ENCODE data around the gene IL7R.
"Not testable (repeated sequence)": the region's sequence is repeated elsewhere in the genome, so short reads cannot be mapped to it uniquely, and the experiment has no call there.

Gene IL7R

DNA sequence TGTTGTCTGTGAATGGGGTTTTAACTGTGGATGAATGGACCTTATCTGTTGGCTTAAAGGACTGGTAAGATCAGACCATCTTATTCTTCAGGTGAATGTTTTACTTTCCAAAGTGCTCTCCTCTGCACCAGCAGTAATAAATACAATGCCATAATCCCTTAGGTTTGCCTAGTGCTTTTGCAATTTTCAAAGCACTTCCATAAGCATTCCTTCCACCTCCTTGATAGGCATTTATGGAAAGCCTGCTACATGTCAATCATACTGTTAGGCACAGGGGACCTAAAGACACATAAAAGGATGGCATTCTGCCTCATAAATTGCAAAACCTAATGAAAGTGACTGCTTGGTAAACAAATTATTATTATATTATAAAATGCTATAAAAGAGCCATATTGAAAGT lies 21.4 kb downstream of the IL7R start:
- FAIRE-seq = no peak

DNA sequence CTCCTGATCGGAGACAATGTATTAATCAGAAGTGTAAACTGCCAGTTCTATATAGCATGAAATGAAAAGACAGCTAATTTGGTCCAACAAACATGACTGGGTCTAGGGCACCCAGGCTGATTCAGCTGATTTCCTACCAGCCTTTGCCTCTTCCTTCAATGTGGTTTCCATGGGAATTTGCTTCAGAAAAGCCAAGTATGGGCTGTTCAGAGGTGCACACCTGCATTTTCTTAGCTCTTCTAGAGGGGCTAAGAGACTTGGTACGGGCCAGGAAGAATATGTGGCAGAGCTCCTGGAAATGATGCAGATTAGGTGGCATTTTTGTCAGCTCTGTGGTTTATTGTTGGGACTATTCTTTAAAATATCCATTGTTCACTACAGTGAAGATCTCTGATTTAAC lies 22.4 kb downstream of the IL7R start:
- FAIRE-seq = no peak

GRCh38 chr5:35879649-35880048 lies 23.0 kb downstream of the IL7R start:
- FAIRE-seq = no peak

- FAIRE-seq = no peak
These were observed 23.5 kb downstream of the IL7R start for GRCh38 chr5:35880156-35880555.

- no peak for FAIRE-seq
These were observed 25.1 kb downstream of the IL7R start for GRCh38 chr5:35881758-35882157.

DNA sequence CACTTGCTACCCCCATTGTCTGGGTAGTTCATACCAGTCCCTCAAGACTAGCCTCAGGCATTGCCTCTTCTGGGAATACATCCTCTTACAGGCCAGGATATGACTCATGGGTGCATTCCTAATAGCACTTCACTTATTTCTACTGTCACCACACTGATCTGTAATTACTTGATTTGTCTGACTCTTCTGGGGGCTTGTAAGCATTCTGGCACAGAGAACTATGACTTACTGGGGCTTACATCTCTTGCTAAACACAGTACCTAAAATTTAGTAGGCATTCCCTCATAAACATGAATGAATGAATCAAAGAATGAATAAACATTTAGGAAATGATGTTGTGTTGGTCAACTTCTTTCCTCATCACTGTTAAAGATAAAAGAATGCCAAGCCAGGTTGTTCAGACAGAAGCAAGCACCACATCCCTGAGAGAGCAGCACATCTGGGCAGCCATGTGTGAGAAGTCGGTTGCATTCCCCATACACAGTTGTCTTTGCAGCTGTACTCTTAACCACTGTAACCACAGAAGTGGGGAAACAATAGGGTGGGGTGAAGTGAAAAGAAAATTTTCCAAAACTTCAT lies 27.6 kb downstream of the IL7R start:
- no peak for FAIRE-seq

- no peak for FAIRE-seq
These were observed 28.1 kb downstream of the IL7R start for GRCh38 chr5:35884773-35885172.

GRCh38 chr5:35886381-35886780 lies 29.7 kb downstream of the IL7R start:
- FAIRE-seq = no peak

- no peak for FAIRE-seq
These were observed 30.8 kb downstream of the IL7R start for GRCh38 chr5:35887321-35888100.

- no peak for FAIRE-seq
These were observed 33.6 kb downstream of the IL7R start for GRCh38 chr5:35890021-35891020.

DNA sequence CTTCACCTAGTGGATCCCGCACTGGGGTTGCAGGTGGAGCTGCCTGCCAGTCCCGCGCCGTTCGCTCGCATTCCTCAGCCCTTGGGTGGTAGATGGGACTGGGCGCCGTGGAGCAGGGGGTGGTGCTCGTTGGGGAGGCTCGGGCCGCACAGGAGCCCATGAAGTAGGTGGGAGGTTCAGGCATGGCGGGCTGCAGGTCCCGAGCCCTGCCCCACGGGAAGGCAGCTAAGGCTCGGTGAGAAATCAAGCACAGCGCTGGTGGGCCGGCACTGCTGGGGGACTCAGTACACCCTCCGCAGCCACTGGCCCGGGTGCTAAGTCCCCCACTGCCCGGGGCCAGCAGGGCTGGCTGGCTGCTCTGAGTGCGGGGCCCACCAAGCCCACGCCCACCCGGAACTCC lies 36.1 kb downstream of the IL7R start:
- not testable (repeated sequence) for FAIRE-seq

DNA sequence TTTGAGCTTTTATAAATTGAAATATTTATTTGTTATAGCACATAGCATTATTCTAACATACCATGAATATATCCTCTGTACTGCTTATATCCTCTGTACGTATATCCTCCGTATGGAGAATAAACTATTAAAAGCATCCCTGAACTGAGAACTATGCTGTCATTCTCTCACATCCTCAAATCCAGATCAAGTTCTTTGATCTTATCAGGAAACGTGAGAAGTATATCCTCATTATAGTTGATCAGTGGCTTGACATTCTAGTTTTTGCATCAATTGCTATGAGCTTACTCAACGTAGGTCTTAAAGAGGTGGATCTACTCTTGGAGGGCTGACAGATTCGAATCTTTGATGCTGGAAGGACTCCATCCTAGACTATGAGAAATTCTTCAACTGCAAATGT lies 37.4 kb downstream of the IL7R start:
- FAIRE-seq = no peak

- FAIRE-seq = no peak
These were observed 42.4 kb downstream of the IL7R start for GRCh38 chr5:35898952-35899660.

GRCh38 chr5:35899800-35900199 lies 43.1 kb downstream of the IL7R start:
- no peak for FAIRE-seq

DNA sequence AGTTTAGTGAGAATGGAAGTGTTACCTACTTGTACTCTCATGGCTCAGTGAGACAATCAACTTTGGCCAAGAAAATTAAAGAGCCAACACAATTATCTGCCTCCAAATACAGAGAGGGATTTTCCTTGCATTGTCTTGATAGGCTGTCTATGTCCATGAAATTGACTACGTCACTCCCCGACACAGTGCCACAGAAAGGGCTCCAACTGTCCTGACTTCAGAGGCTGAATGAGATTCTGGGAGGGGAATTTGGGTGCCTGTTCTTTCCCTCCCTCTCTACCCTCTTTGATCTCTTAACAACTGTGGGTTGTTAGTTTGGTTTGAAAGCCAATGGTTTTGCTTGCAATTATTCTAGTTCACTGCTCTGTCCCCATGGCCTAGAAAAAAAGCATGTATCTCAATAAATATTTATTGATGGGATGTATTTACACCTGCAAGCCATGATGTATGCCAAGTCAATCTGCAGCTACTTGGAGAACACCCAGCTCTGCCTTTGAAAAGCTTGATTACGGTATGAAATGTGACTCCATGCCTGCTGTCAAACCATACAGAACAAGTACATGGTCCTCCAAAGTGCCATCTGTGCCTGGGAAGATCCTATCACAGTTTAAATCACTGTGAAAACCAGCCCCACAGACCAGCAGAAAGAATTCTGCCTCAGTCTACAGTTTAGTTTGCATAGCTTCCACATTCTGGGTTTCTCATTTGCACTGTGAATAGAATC lies 44.4 kb downstream of the IL7R start:
- FAIRE-seq = no peak

GRCh38 chr5:35902046-35902672 lies 45.5 kb downstream of the IL7R start:
- FAIRE-seq = no peak

- FAIRE-seq = no peak
These were observed 47.0 kb downstream of the IL7R start for GRCh38 chr5:35903631-35904203.

DNA sequence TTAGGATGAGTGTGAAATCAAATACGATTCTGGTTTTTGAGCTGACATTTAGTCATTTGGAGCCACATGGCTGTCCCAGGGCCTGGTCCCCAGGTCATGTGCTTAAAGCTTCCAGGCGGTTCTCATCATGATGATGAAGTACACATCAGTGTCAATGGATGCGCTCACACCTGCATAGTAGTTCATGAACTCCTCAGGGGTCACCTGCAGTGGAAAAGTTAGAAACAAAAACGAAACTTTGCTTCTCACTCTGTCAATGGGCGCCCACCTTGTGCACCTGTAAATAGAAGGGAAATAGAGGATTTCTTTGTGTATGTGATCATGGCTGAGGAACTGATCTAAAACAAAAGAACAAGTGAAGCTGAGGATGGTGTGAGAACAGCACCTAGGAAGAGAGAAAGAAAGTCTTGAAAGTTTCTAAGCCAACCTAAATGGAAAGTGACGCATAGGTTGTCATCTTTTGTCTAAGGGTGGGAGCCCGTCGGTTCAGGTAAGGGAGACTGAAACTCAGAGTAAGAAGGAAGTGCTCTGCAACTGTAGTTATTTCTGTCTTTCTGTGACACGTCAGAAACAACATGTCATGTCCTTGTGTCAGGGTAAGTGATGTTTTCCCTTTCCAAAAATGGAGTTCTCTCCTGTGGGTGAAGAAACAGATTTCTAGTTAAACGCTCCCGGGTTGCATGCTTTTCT lies 47.9 kb downstream of the IL7R start:
- FAIRE-seq = no peak

DNA sequence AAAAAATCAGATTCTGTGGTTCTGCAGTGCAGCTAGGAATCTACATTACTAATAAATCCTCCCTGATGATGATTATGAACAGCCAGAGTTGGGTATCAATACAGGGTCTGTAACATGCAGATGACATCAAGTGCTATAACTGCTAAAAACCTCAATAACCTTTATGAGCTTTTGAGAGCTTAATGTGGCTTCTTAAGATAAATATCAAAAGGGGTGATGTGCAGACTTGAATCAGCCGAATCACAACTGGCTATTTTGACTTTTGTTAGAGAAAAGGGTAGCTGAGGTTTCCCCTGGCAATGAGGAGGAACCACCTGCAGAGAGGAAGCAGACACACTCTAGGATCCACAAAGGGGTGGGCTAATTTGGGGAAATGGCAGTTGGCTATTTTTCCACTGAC lies 51.5 kb downstream of the IL7R start:
- no peak for FAIRE-seq

DNA sequence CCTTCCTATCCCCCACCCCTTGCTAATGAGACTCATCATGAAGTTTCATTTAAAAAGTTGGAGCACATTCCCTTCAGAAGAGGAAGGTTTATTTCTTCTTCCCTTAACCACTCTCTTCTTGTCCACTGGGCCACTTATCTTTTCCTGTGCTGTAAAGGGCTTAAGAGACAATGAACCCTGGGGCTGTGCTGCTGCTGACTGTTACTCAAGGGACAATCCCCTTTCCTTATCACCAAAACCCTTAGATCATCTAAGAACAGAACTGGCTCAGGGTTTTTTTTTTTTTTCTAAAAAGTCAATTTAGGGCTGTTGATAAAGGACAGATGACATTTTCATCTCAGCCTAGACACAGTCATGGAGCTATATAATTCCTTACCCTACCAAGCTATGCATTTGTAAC lies 52.1 kb downstream of the IL7R start:
- FAIRE-seq = no peak

DNA sequence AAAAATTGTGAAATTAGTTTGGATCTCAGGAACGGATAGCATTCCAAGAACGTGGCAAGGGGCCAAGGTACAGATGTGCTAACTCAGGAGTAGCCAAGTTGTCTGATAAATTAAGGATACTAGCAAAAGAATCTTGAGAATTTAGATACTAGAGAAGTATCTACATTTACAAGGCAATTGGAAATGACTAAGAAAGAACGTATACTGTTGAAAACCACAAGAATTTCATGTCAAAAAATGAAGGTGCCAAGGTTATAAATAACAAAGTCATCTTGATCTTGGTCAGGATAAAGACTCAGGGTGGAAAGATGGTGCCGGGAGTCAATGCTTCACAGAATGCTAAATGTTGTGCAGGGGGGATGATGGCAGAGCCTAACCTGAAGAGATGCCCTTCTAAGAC lies 62.5 kb downstream of the IL7R start:
- FAIRE-seq = no peak
